DMS114 treated with DMSO at 0.1 percent for 48 hours (cell line): ENCODE results near the gene BCAS4.
"Not testable (repeated sequence)": the region's sequence is repeated elsewhere in the genome, so short reads cannot be mapped to it uniquely, and the experiment has no call there.

Experiments used
- DNase-seq: peaks from one replicate; lab custom pipeline; 2025; ENCODE audit not compliant: unreplicated experiment; lab: John Stamatoyannopoulos, UW

Gene BCAS4

GRCh38 chr20:50794846-50795634 lies at the start of gene BCAS4:
Gene BCAS4, plus strand, starts transcription at chr20:50795061. Its CDS starts 23 bp downstream, at chr20:50795084.
- DNase-seq: no peak

GRCh38 chr20:50745634-50746137 lies 49.2 kb upstream of the BCAS4 start:
- no peak for DNase-seq

GRCh38 chr20:50746138-50746940 lies 48.5 kb upstream of the BCAS4 start:
- DNase-seq: no peak

- DNase-seq: no peak
Measured at GRCh38 chr20:50747275-50747674, 47.6 kb upstream of the BCAS4 start.

- no peak for DNase-seq
Measured at GRCh38 chr20:50750145-50750671, 44.7 kb upstream of the BCAS4 start.

GRCh38 chr20:50753152-50753551 lies 41.7 kb upstream of the BCAS4 start:
- DNase-seq: no peak

GRCh38 chr20:50754420-50754819 lies 40.4 kb upstream of the BCAS4 start:
- no peak for DNase-seq

GRCh38 chr20:50756447-50756846 lies 38.4 kb upstream of the BCAS4 start:
- no peak for DNase-seq

GRCh38 chr20:50758469-50758868 lies 36.4 kb upstream of the BCAS4 start:
- no peak for DNase-seq

GRCh38 chr20:50758992-50759391 lies 35.9 kb upstream of the BCAS4 start:
- no peak for DNase-seq

GRCh38 chr20:50759678-50760077 lies 35.2 kb upstream of the BCAS4 start:
- DNase-seq: no peak

- no peak for DNase-seq
Measured at GRCh38 chr20:50762045-50762422, 32.8 kb upstream of the BCAS4 start.

GRCh38 chr20:50762435-50763220 lies 32.2 kb upstream of the BCAS4 start:
- DNase-seq: no peak

GRCh38 chr20:50763550-50764458 lies 31.1 kb upstream of the BCAS4 start:
- not testable (repeated sequence) for DNase-seq

GRCh38 chr20:50765251-50765650 lies 29.6 kb upstream of the BCAS4 start:
- not testable (repeated sequence) for DNase-seq

GRCh38 chr20:50765674-50766073 lies 29.2 kb upstream of the BCAS4 start:
- no peak for DNase-seq

- not testable (repeated sequence) for DNase-seq
Measured at GRCh38 chr20:50766955-50767809, 27.7 kb upstream of the BCAS4 start.

- DNase-seq: not testable (repeated sequence)
Measured at GRCh38 chr20:50768991-50769390, 25.9 kb upstream of the BCAS4 start.

- DNase-seq: not testable (repeated sequence)
Measured at GRCh38 chr20:50769551-50770085, 25.2 kb upstream of the BCAS4 start.
